TTC549 (cell line): ENCODE data around the gene CENPB.

Source experiments
- FAIRE-seq: peaks from 2 replicates; lab custom pipeline; 2012; peaks lifted over from hg19 to GRCh38; lab: Jason Lieb, UNC

CENPB gene

DNA sequence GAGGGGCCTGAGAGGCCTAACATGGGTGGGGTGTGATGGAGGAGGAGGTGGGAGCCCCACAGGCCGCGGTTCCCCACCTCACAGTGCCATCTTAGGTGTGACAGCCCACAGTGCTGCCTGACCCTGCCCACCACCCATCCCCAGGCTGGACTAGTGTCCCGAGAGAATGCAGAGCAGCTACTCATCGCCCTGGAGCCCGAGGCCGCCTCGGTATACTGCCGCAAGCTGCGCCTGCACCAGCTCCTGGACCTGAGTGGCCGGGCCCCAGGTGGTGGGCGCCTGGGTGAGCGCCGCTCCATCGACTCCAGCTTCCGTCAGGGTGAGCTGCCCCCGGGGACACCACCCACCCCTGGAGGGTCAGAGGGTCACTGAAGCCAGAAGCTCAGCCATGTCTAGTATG is 38.5 kb downstream of the CENPB start:
- FAIRE-seq = no peak

- no peak for FAIRE-seq
Measured at GRCh38 chr20:3747471-3747870, 39.1 kb downstream of the CENPB start.

GRCh38 chr20:3745686-3746173 is 40.8 kb downstream of the CENPB start:
- no peak for FAIRE-seq

GRCh38 chr20:3744806-3745685 is 41.5 kb downstream of the CENPB start:
- FAIRE-seq = no peak

DNA sequence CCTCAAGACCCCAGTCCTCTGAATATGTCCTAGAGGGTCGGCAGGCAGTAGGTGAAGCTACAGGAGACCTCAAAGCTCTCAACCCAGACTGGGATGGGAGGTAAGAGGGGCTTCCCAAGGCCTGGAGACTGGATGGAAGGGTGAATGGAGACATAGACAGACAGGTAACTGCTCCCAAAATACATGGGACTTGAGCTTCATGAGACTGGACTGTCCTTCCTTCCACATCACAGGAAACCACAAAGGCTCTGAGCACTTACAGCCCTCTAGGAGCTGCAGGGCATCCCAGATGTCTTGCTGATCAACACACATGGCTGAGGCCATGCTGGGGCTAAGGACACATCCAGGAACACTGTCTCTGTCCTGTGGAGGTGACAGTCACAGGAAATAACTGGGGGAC is 42.5 kb downstream of the CENPB start:
- FAIRE-seq = no peak

DNA sequence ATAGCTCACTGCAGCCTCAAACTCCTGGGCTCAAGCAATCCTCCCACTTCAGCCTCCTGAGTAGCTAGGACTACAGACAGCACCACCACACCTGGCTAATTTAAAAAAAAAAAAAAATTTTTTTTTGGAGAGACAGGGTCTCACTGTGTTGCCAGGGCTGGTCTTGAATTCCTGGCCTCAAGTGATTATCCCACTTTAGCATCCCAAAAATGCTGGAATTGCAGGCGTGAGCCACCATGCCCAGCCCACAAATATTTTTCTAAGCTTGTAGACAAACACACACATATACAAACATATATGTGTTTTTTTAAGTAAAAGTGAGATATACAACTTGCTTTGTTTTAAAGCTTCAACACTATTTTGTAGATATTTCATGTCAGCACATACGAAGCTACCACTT is 43.3 kb downstream of the CENPB start:
- FAIRE-seq = no peak

DNA sequence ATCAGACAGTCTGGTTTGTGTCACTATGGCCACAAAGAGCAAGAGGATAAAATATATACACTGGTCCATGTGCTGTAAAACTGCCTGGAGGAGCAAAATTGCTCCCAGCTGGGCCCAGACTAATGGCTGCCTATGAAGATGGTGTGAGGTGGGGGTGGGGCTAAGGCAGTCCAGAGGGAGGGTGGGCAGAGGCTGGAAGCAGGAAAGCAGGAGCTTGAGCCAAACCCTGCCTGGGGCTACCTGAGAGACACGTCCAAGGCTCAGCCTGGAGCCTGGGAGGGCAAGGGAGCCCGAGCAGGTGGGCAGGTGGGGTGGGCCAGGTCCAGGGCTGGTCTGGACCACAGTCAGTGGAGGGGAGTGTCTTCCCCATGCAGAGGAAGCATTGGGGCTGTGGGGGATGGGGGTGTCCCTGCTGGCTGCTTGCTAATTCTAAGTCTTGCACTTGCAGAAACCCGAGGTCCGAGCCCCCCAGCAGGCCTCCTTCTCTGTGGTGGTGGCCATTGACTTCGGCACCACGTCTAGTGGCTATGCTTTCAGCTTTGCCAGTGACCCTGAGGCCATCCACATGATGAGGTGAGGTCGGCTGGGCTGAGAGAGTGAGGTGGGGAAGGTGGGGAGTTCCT is 44.6 kb downstream of the CENPB start:
- no peak for FAIRE-seq

GRCh38 chr20:3740615-3741301 is 45.8 kb downstream of the CENPB start:
- no peak for FAIRE-seq

GRCh38 chr20:3739926-3740451 is 46.6 kb downstream of the CENPB start:
- FAIRE-seq = no peak

DNA sequence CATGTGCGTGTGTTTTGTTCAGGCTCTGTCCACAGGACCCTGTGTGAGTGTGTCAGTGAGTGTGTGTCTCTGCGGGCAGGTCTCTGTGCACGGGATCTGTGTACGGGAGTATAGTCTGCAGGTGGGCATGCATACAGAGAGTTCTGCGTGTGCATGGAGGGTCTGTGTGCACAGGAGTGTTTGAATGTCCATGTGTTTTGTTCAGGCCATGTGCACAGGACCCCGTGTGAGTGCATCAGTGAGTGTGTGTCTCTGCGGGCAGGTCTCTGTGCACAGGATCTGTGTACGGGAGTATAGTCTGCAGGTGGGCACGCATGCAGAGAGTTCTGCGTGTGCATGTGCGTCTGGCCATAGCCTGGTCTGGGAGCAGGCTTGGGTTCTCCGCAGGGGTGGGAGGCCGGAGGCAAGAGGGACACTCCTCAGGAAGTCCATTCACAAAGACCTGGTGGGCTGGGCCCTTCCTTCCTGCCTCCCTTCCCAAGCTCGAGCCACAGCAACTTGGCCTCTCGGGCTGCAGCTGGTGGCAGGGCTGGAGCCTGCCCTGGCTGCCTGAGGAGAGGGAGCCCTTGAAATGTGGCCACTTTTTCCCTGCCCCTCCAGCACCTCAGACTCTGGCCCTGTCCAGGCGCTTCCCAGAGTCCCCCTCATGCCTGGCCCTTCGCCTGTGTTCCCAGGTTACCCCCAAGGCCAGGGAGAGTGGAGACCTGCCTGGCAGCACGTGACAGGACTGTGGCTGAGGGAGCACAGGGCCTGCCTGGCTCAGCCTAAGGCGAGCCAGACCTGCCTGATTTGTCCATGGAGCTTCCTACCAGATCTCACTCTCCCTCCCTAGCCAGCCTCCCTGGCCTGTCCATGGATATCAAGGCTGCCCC is 47.2 kb downstream of the CENPB start:
- no peak for FAIRE-seq

DNA sequence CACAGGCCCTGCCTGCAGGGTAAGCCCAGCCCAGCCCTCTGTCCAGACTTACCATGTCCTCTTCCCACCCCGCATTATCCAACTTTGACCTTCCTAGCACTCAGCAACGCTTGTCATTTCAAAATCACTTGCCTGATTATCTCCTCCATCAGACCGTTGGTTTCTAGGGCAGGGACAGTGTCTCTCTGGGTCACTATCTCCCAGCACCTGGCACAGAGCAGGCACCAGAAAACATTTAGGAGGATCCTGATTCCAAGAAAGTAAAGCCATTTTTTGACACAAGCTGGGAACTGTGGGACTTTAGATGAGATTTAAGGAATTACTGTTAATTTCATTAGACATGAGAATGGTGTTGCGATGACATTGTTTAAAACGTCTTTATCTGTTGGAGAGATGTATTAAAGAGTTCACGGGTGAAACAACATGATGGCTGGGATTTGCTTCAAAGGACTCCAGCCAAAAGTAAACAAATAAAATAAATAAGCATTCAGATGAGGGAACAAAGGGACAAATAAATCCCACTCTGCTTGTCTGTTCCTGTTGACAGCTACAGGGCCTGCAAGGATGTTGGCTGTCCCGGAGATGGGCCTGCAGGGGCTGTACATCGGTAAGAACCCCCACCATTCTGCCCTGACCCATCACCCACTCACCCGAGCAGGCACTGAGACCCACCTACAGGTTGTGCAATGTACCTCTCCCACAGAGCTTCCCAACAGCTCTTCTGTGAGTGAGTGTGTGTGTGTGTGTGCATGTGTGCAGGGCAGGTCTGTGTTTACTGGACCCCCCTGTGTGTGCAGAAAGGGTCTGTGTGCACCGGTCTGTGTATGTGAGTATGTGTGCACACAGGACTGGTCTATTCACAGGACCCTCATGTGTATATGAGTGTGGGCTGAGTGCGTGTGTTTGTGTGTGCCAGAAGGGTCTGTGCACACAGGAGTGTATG is 48.2 kb downstream of the CENPB start:
- FAIRE-seq = no peak

DNA sequence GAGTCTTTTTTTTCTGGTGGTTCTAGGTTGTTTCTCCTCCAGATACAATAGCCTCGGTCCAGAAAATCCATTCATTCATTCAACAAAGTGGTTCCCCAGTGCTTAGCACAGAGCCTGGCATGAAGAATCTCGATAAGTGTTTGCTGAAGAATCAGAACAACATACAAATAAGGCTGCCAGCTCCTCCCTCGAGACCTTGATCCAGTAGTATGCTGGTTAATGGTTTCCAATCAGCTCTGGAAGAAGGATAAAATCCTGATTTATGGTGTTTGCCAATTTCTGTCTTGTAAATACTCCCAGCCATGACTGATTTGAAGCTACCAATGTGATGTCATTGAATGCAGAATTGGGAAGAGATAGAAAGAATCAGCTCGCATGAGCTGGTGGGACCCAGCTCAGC is 50.8 kb downstream of the CENPB start:
- FAIRE-seq = no peak

- no peak for FAIRE-seq
Measured at GRCh38 chr20:3734111-3734843, 52.3 kb downstream of the CENPB start.
